Right lung (tissue), 10 donors: Measurements from ENCODE around the gene CCDC200. TPM values are rescaled to one million over a fixed set of nuclear protein-coding genes. Genes with fewer than 3 reads are reported as not detected.
"Not testable (repeated sequence)": the region's sequence is repeated elsewhere in the genome, so short reads cannot be mapped to it uniquely, and the experiment has no call there.

Experiments
- DNase-seq, 2 donors: peaks; one replicate each; pipeline ENCODE4 v3.0.0-alpha.2; 2013
- long read RNA-seq, 8 donors: transcript quantifications; one replicate each; lab custom pipeline, GENCODE V29; 2026
- polyA plus RNA-seq, 5 donors: library from polyadenylated mRNA; unstranded; fragments of 120-200 nt; gene quantifications; one replicate each; pipeline versions ENCODE4 v1.2.1 to v1.2.3, GENCODE V29; 2013; ENCODE audit warnings: inconsistent platforms in 1 of 5, low replicate concordance in 1 of 5; ENCODE audit not compliant: insufficient read length in 5 of 5, insufficient read depth in 1 of 5

Gene CCDC200
- polyA plus RNA-seq: 10 to 100 TPM in 4 of 5 donors, 1 to 10 TPM in 1; 8.8 to 19.9 (median 16.0) TPM
- long read RNA-seq, donor 1: 0 reads
- long read RNA-seq, donor 2: 0 reads
- long read RNA-seq, donor 3: 0 reads
- long read RNA-seq, donor 4: 0 reads
- long read RNA-seq, donor 5: 0 reads
- long read RNA-seq, donor 6: 0 reads
- long read RNA-seq, donor 7: 0 reads
- long read RNA-seq, donor 8: 0 reads

- not testable (repeated sequence) for DNase-seq
These were observed at the start of gene CCDC200 for GRCh38 chr17:43228020-43228782. CCDC200 (minus strand) TSS chr17:43228623; CDS start chr17:43228554, 69 bp downstream.

DNA sequence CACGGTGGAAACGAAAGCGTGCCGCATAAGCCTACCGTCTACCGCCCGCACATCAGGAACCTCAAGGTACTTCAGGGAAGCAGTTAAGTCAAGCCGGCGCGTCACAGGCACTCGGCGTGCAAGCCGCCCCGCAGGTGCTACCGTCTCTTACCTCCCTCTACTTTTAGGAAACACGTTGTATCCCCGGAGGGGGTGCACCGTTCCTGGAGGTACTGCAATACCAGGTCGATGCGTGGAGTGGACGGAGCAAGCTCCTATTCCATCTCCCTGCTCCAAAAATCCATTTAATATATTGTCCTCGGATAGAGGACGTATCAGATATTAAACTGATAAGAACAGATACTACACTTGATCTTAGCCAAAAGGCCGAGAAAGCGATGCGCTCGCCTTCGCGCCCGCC is 44.5 kb upstream of the CCDC200 start:
- not testable (repeated sequence) for DNase-seq

DNA sequence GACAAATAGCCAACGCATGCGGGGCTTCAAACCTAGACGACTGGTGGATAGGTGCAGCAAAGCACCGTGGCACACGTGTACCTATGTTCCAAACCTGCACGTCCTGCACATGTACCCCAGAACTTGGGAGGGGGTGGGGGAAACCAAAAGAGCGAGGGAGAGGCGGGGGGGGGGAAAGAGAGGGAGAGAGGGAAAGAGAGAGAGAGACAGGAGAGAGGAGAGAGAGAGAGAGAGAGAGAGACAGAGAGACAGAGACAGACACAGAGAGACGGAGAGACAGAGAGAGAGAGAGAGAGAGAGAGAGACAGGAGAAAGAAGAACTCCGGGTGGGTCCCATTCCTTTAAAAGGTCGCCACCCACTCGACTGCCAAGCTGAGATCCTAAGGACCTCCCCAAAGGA is 44.1 kb upstream of the CCDC200 start:
- DNase-seq: not testable (repeated sequence)

DNA sequence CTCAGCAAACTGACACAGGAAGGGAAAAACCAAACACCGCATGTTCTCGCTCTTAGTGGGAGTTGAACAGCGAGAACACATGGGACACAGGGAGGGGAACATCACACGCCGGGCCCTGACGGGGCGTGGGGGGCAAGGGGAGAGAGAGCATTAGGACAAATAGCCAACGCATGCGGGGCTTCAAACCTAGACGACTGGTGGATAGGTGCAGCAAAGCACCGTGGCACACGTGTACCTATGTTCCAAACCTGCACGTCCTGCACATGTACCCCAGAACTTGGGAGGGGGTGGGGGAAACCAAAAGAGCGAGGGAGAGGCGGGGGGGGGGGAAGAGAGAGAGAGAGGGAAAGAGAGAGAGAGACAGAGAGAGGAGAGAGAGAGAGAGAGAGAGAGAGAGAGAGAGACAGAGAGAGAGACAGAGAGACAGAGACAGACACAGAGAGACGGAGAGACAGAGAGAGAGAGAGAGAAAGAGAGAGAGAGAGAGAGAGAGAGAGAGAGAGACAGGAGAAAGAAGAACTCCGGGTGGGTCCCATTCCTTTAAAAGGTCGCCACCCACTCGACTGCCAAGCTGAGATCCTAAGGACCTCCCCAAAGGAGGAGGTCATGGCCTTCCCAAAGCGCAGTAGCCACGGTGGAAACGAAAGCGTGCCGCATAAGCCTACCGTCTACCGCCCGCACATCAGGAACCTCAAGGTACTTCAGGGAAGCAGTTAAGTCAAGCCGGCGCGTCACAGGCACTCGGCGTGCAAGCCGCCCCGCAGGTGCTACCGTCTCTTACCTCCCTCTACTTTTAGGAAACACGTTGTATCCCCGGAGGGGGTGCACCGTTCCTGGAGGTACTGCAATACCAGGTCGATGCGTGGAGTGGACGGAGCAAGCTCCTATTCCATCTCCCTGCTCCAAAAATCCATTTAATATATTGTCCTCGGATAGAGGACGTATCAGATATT is 42.4 kb upstream of the CCDC200 start:
- not testable (repeated sequence) for DNase-seq

DNA sequence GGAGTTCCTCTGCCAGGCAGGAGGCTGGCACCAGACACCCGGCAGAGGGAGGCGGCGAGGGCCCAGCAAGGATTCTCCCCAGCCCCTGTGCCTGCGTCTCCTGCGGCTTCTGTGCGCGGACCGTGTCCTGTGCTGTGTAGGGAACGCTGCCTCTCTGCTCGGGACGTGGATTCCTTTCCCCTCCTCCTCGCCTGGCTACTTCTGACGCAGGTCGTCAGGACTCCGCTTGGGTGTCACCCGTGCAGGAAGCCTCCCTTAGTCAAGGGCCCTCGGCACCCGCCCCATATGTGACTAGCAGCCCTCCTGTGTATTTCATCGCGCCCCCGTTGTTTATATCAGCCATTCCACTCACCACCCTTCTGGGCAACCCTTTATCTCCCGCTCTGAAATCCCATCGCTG is 18.0 kb upstream of the CCDC200 start:
- DNase-seq: not testable (repeated sequence)

- not testable (repeated sequence) for DNase-seq
These were observed 12.4 kb upstream of the CCDC200 start for GRCh38 chr17:43240596-43241352.

DNA sequence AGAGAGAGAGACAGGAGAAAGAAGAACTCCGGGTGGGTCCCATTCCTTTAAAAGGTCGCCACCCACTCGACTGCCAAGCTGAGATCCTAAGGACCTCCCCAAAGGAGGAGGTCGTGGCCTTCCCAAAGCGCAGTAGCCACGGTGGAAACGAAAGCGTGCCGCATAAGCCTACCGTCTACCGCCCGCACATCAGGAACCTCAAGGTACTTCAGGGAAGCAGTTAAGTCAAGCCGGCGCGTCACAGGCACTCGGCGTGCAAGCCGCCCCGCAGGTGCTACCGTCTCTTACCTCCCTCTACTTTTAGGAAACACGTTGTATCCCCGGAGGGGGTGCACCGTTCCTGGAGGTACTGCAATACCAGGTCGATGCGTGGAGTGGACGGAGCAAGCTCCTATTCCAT is 11.2 kb upstream of the CCDC200 start:
- DNase-seq: not testable (repeated sequence)

DNA sequence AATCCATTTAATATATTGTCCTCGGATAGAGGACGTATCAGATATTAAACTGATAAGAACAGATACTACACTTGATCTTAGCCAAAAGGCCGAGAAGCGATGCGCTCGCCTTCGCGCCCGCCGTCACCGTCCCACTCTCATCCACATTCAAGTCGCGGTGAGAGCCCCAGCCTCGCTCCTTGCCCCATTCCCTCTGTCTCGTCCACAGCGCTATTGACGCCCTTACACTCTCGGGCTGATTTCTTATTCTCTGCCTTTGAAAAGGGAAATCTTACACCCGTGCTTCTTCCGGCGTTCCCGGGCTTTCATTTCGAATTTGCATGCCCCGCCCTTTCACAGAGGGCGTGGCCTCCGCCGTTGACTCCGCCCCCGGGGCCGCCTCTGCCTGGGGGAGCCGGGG is 5.5 kb upstream of the CCDC200 start, which contains the start of gene RNU2-1:
Gene RNU2-1, minus strand, starts transcription at position 101 of the 400 bp plus-strand sequence.
- not testable (repeated sequence) for DNase-seq

GRCh38 chr17:43233263-43233662 is 4.8 kb upstream of the CCDC200 start:
- not testable (repeated sequence) for DNase-seq

DNA sequence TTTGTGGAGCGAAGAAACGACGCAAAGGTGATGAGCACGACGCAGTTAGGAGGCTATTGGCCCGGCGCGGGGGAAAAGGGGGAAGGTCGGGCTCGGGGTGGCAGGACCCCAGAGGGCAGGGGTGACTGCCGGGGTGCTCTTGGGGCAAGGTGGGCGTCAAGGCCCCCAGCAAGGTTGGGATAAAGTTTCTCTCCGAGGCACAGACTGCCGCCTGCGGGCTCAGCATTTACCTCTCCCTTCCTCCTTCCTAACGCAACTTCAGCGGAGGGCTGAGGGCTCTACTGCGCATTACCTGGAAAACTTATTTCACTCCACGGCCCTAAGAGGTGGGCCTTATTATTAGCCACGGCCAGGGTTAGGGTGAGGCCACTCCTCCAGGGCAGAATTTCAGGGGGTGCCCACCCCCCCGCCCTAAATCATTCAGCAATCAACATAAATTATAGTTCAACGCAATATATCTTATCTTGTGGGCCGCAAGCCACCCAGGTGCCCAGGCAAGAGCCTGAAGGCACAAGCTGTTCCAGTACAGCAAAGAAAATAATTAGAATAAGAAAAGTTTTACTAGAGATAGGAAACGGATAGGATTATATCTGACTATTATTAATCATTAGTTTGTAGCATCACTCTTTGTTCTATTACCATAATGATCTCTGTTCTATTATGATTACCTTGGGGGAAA is 3.7 kb upstream of the CCDC200 start:
- not testable (repeated sequence) for DNase-seq

DNA sequence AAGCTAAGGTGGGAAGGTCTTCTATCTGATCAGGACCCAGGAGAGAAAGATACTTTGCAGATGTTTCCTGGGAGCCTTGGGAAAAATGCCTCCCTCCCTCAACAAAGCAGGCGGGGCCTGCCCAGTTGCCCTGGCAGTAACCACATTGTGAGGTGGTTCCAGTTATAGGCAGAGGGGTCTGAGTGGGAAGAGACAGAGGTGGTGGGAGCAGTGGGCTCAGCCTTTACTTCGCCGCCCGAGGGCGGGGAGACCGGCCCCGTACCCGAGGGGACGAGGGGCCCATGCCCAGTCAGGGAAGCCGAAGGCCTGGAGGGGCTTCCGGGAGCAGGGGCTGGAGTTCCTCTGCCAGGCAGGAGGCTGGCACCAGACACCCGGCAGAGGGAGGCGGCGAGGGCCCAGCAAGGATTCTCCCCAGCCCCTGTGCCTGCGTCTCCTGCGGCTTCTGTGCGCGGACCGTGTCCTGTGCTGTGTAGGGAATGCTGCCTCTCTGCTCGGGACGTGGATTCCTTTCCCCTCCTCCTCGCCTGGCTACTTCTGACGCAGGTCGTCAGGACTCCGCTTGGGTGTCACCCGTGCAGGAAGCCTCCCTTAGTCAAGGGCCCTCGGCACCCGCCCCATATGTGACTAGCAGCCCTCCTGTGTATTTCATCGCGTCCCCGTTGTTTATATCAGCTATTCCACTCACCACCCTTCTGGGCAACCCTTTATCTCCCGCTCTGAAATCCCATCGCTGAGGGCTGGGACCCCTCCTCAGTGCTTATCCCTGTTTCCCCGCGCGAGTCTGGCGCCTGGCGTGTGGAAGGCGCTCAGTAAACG is 3.0 kb upstream of the CCDC200 start:
- not testable (repeated sequence) for DNase-seq

DNA sequence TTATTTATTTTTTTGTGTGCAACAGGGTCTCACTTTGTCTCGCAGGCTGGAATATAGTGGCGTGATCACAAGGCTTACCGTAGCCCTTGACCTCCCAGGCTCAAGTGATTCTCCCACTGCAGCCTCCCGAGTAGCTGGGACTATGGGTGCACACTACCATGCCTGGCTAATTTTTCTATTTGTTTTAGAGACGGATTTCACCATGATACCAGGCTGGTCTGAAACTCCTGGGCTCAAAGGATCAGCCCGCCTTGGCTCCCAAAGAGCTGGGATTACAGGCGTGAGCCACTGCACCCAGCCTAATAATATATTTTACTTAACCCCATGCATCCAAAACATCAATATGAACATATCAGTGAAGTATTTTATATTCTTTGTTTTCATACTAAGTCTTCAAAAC is 2.0 kb downstream of the CCDC200 start:
- DNase-seq: no peak

- no peak for DNase-seq
These were observed 4.2 kb downstream of the CCDC200 start for GRCh38 chr17:43224146-43224705.

- DNase-seq: no peak
These were observed 7.8 kb downstream of the CCDC200 start for GRCh38 chr17:43220511-43221125.

- no peak for DNase-seq
These were observed 8.6 kb downstream of the CCDC200 start for GRCh38 chr17:43219746-43220380.

GRCh38 chr17:43219001-43219400 is 9.4 kb downstream of the CCDC200 start:
- DNase-seq: no peak

DNA sequence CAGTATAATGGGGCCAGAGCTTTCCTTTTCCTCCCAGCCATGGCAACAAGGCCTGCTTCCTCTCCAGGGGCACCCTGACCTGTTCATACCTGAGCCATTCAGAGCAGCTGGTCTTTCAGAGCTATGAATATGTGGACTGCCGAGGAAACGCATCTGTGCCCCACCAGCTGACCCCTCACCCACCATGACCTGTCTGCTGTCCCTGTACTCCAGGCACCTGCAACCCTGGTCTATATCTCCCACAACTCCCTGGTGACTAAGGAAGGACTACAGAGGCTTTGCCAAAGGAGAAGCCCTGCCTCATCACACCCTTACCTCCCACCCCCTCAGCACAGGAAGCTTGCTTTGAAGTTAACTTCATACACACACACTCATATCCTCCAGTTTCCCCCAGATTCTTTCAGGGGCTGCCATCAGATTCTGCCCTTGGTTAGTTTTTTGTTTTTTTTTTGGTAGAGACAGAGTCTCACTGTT is 10.8 kb downstream of the CCDC200 start:
- no peak for DNase-seq
